Caco-2 (cell line): ENCODE results near the gene TMEM132D. TPM values are rescaled to one million over a fixed set of nuclear protein-coding genes. Genes with fewer than 3 reads are reported as not detected.

Source experiments
- BruUV-seq: library from RNA; stranded (reverse); fragments of 400-500 nt; replicated peaks from 2 replicates; lab custom pipeline; 2021; lab: Mats Ljungman, UMichigan
- CTCF ChIA-PET: fragments of 300-600 bp; sonication (Branson Sonifier 250); formaldehyde crosslinking; loops from one replicate; lab custom pipeline; 2022; ENCODE audit warnings: antibody characterized with exemption; lab: Charles Lee
- POLR2A ChIA-PET: fragments of 300-600 bp; sonication (Branson Sonifier 250); formaldehyde crosslinking; loops from one replicate; lab custom pipeline; 2022; ENCODE audit warnings: antibody characterized with exemption; lab: Charles Lee
- DNase-seq, 2 experiments: peaks; one replicate each; pipeline versions ENCODE4 v3.0.0 to v3.0.0-alpha.2; 2020 to 2022
- H3K27me3 ChIP-seq: replicated peaks from 2 replicates; pipeline ENCODE4 v1.6.0; 2011; ENCODE audit warnings: low read length; ENCODE audit not compliant: control insufficient read depth, insufficient read depth
- H3K36me3 ChIP-seq: 2 replicates; pipeline ENCODE4 v1.5.1; 2011; ENCODE audit warnings: low read length; ENCODE audit not compliant: control insufficient read depth, insufficient read depth
- H3K4me1 ChIP-seq: fragments of 250-450 bp; sonication (Bioruptor Pico); 2 replicates; pipeline ENCODE4 v1.5.1; 2020; ENCODE audit warnings: mild to moderate bottlenecking
- H3K4me3 ChIP-seq: 2 replicates; pipeline ENCODE4 v1.5.1; 2011; ENCODE audit warnings: low read depth, mild to moderate bottlenecking, control low read depth, low read length
- H3K9me3 ChIP-seq: fragments of 250-450 bp; sonication (Bioruptor Pico); 2 replicates; pipeline ENCODE4 v1.5.1; 2020; ENCODE audit warnings: mild to moderate bottlenecking, moderate library complexity
- H3K27ac Mint-ChIP-seq: one replicate; pipeline ENCODE4 v1.8.0; 2022; ENCODE audit warnings: mixed read lengths; ENCODE audit not compliant: unreplicated experiment
- H3K27me3 Mint-ChIP-seq: one replicate; pipeline ENCODE4 v1.8.0; 2022; ENCODE audit warnings: mixed read lengths; ENCODE audit not compliant: insufficient read depth, unreplicated experiment
- H3K36me3 Mint-ChIP-seq: one replicate; pipeline ENCODE4 v1.8.0; 2022; ENCODE audit warnings: mild to moderate bottlenecking, mixed read lengths; ENCODE audit not compliant: insufficient read depth, unreplicated experiment
- H3K4me1 Mint-ChIP-seq: one replicate; pipeline ENCODE4 v1.8.0; 2022; ENCODE audit warnings: low read depth, mixed read lengths; ENCODE audit not compliant: unreplicated experiment
- H3K4me3 Mint-ChIP-seq: one replicate; pipeline ENCODE4 v1.8.0; 2022; ENCODE audit warnings: mild to moderate bottlenecking, moderate library complexity, mixed read lengths; ENCODE audit not compliant: unreplicated experiment
- H3K9me3 Mint-ChIP-seq: one replicate; pipeline ENCODE4 v1.8.0; 2022; ENCODE audit warnings: mixed read lengths; ENCODE audit not compliant: unreplicated experiment
- intact Hi-C: fragments of 100-400 bp; cut with micrococcal nuclease; formaldehyde crosslinking; loops from one replicate; pipeline ENCODE4 v1.10.0; 2022; ENCODE audit not compliant: unreplicated experiment
- total RNA-seq: library from RNA; stranded (reverse); gene quantifications from 2 replicates; pipeline ENCODE4 v1.2.3, GENCODE V29; 2022
- TF ChIP-seq, protein P1 (sequence below), 2 experiments: fragments of 200-600 bp in 1 of 2; IDR thresholded peaks; 1 replicate in 1 of 2; 2 replicates in 1 of 2; pipeline versions ENCODE4 v1.5.1 to v1.8.0; 2011 to 2022; ENCODE audit warnings: antibody characterized with exemption in 1 of 2, control low read depth in 1 of 2, inconsistent platforms in 1 of 2, low read depth in 1 of 2, low read length in 1 of 2, mild to moderate bottlenecking in 1 of 2, moderate library complexity in 1 of 2; ENCODE audit not compliant: insufficient read depth in 1 of 2, severe bottlenecking in 1 of 2, unreplicated experiment in 1 of 2

Gene TMEM132D
- total RNA-seq, 1 experiment from 2014 or later = not detected

DNA sequence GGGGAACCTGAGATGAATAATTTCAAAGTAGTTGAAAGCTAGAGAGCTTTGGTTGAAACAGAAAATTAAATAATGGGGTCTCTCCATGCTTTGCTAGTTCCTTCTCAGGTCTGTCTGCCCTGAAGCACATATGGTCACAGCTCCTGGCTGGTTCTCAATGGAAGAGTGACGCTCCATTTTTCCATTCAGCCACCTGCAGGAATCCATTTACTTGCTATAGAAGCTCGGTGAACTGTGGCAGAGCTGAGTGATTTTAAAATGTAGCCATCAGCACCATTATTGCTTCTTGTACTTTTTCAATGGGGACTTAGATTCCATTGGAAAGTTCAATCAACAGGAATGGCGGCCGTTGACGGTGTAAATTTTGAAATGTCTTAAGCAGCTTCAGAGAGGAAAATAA lies 525.3 kb downstream of the TMEM132D start:
- POLR2A ChIA-PET = no interaction called here

DNA sequence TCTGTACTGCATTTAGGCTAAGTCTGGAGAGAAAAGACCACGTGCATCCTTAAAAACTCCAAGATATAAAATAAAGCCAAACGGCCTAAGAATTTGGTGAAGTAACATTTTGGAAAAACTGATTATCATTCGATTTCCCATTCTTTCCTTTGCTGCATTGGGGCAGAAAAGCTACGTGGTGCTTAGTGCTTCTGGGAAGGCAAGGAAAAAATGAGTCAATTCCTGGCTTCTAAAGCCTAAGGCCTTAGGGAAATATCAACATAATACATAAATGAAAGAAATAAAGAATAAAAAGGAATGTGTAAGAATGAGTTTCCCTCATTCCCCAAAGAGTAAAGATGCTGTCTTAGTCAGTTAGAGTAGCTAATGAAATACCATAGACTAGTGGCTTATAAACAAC lies 530.1 kb downstream of the TMEM132D start:
- H3K27me3 Mint-ChIP-seq = no peaks in the 10 kb centered on the region
- ChIA-PET CTCF (no interaction called here), POLR2A (no interaction called here)
- no peak overlapping the region for H3K4me3 Mint-ChIP-seq
- intact Hi-C loops = no loop called here
- TF ChIP-seq, protein P1, sequence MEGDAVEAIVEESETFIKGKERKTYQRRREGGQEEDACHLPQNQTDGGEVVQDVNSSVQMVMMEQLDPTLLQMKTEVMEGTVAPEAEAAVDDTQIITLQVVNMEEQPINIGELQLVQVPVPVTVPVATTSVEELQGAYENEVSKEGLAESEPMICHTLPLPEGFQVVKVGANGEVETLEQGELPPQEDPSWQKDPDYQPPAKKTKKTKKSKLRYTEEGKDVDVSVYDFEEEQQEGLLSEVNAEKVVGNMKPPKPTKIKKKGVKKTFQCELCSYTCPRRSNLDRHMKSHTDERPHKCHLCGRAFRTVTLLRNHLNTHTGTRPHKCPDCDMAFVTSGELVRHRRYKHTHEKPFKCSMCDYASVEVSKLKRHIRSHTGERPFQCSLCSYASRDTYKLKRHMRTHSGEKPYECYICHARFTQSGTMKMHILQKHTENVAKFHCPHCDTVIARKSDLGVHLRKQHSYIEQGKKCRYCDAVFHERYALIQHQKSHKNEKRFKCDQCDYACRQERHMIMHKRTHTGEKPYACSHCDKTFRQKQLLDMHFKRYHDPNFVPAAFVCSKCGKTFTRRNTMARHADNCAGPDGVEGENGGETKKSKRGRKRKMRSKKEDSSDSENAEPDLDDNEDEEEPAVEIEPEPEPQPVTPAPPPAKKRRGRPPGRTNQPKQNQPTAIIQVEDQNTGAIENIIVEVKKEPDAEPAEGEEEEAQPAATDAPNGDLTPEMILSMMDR (IDR thresholded peaks at IDR 0.05; ENCODE audit: insufficient read depth in 1 of 2, low read depth in 1 of 2, low read length in 1 of 2, severe bottlenecking in 1 of 2, unreplicated experiment in 1 of 2) = no peak
- no peak for DNase-seq
- Histone ChIP-seq H3K36me3 (no peaks in the 10 kb centered on the region), H3K4me1 (no peaks in the 10 kb centered on the region), H3K9me3 (no peaks in the 10 kb centered on the region), H3K27me3 (no peaks in the 10 kb centered on the region), H3K4me3 (no peak overlapping the region)
- H3K4me1 Mint-ChIP-seq = no peaks in the 10 kb centered on the region
- H3K9me3 Mint-ChIP-seq = peaks cover 9% of the 10 kb centered on the region
- H3K27ac Mint-ChIP-seq = no peak overlapping the region
- H3K36me3 Mint-ChIP-seq = no peaks in the 10 kb centered on the region
- no TSS peak for BruUV-seq

More for the DNA sequence above, 525.3 kb downstream of the TMEM132D start:
- CTCF ChIA-PET = no interaction called here
- no peaks in the 10 kb centered on the region for H3K36me3 ChIP-seq
- no peak overlapping the region for H3K4me3 ChIP-seq
- H3K4me1 ChIP-seq = no peaks in the 10 kb centered on the region
- no TSS peak for BruUV-seq
- H3K27ac Mint-ChIP-seq = no peak overlapping the region
- no peaks in the 10 kb centered on the region for H3K27me3 Mint-ChIP-seq
- no peaks in the 10 kb centered on the region for H3K4me1 Mint-ChIP-seq
- H3K27me3 ChIP-seq = no peaks in the 10 kb centered on the region
- intact Hi-C loops = no loop called here
- no peak overlapping the region for H3K4me3 Mint-ChIP-seq
- H3K36me3 Mint-ChIP-seq = no peaks in the 10 kb centered on the region
- no peaks in the 10 kb centered on the region for H3K9me3 ChIP-seq
- TF ChIP-seq, protein P1 (IDR thresholded peaks at IDR 0.05; ENCODE audit: insufficient read depth in 1 of 2, low read depth in 1 of 2, low read length in 1 of 2, severe bottlenecking in 1 of 2, unreplicated experiment in 1 of 2) = no peak
- no peaks in the 10 kb centered on the region for H3K9me3 Mint-ChIP-seq
- DNase-seq = no peak

DNA sequence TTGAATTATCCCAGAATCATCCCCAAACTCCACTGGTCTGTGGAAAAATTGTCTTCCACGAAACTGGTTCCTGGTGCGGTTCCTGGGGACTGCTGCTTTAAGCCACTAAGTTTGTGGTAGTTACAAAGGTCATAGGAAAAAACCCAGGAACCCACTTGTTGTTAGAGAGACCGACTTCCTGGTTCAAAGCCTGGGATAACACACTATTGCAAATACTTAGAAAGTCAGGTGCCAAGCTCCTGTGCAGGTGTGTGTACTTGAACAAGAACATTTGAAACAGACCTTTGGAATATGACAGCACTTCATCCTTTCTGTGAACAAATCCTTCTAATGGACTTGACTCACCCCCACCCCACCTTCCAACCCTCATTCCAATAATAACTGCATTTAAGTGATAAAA lies 530.9 kb downstream of the TMEM132D start:
- H3K36me3 ChIP-seq = no peaks in the 10 kb centered on the region
- TF ChIP-seq, protein P1 (IDR thresholded peaks at IDR 0.05; ENCODE audit: insufficient read depth in 1 of 2, low read depth in 1 of 2, low read length in 1 of 2, severe bottlenecking in 1 of 2, unreplicated experiment in 1 of 2) = no peak
- no peaks in the 10 kb centered on the region for H3K9me3 ChIP-seq
- no peaks in the 10 kb centered on the region for H3K27me3 Mint-ChIP-seq
- no peaks in the 10 kb centered on the region for H3K4me1 ChIP-seq
- ChIA-PET POLR2A (no interaction called here), CTCF (no interaction called here)
- DNase-seq = no peak
- H3K9me3 Mint-ChIP-seq = peaks cover 9% of the 10 kb centered on the region
- no peak overlapping the region for H3K4me3 Mint-ChIP-seq
- H3K27me3 ChIP-seq = no peaks in the 10 kb centered on the region
- intact Hi-C loops = no loop called here
- H3K36me3 Mint-ChIP-seq = no peaks in the 10 kb centered on the region
- BruUV-seq = no TSS peak
- H3K27ac Mint-ChIP-seq = no peak overlapping the region
- H3K4me3 ChIP-seq = no peak overlapping the region
- H3K4me1 Mint-ChIP-seq = no peaks in the 10 kb centered on the region
